GM18505 (cell line): ENCODE measurements around the gene KIF16B.
"Not testable (repeated sequence)": the region's sequence is repeated elsewhere in the genome, so short reads cannot be mapped to it uniquely, and the experiment has no call there.

Experiments used
- ATAC-seq: cut with Tn5 transposase; IDR thresholded peaks from one replicate; pipeline ENCODE4 v1.9.1; 2021; ENCODE audit not compliant: unreplicated experiment
- POLR2A ChIP-seq: IDR thresholded peaks from 4 replicates; pipeline ENCODE4 v1.6.1; 2011; ENCODE audit warnings: borderline replicate concordance; ENCODE audit not compliant: insufficient read depth, insufficient read length; ENCODE audit errors: extremely low read depth

Gene KIF16B

GRCh38 chr20:16272780-16273360 lies 300.4 kb downstream of the KIF16B start:
- no peak for ATAC-seq
- no peak for TF ChIP-seq POLR2A

GRCh38 chr20:16271450-16271849 lies 301.8 kb downstream of the KIF16B start:
- no peak for TF ChIP-seq POLR2A
- no peak for ATAC-seq

- ATAC-seq = no peak
- TF ChIP-seq POLR2A = no peak
Measured at GRCh38 chr20:16270989-16271388, 302.3 kb downstream of the KIF16B start.

- ATAC-seq = no peak
- TF ChIP-seq POLR2A = no peak
Measured at GRCh38 chr20:16270314-16270931, 302.8 kb downstream of the KIF16B start.

GRCh38 chr20:16267526-16267925 lies 305.7 kb downstream of the KIF16B start:
- ATAC-seq = no peak
- TF ChIP-seq POLR2A = no peak

GRCh38 chr20:16265334-16265733 lies 307.9 kb downstream of the KIF16B start:
- no peak for ATAC-seq
- no peak for TF ChIP-seq POLR2A

- no peak for ATAC-seq
- no peak for TF ChIP-seq POLR2A
Measured at GRCh38 chr20:16263582-16263981, 309.7 kb downstream of the KIF16B start.

- no peak for ATAC-seq
Measured at GRCh38 chr20:16262594-16262993, 310.7 kb downstream of the KIF16B start.

GRCh38 chr20:16261733-16262273 lies 311.4 kb downstream of the KIF16B start:
- ATAC-seq = no peak

More at GRCh38 chr20:16262594-16262993, 310.7 kb downstream of the KIF16B start:
- TF ChIP-seq POLR2A = no peak

GRCh38 chr20:16260911-16261310 lies 312.3 kb downstream of the KIF16B start:
- TF ChIP-seq POLR2A = no peak
- no peak for ATAC-seq

More at GRCh38 chr20:16261733-16262273, 311.4 kb downstream of the KIF16B start:
- TF ChIP-seq POLR2A = no peak

GRCh38 chr20:16260133-16260532 lies 313.1 kb downstream of the KIF16B start:
- ATAC-seq = not testable (repeated sequence)

GRCh38 chr20:16258766-16259165 lies 314.5 kb downstream of the KIF16B start:
- no peak for ATAC-seq
- no peak for TF ChIP-seq POLR2A

GRCh38 chr20:16257813-16258430 lies 315.3 kb downstream of the KIF16B start:
- TF ChIP-seq POLR2A = no peak
- ATAC-seq = no peak

- ATAC-seq = no peak
Measured at GRCh38 chr20:16257021-16257420, 316.2 kb downstream of the KIF16B start.

More at GRCh38 chr20:16257021-16257420, 316.2 kb downstream of the KIF16B start:
- no peak for TF ChIP-seq POLR2A
